Suppressor macrophage treated with lipopolysaccharide for 4 hours (primary cell): Measurements from ENCODE around the gene PTPN7.
"Not testable (repeated sequence)": the region's sequence is repeated elsewhere in the genome, so short reads cannot be mapped to it uniquely, and the experiment has no call there.

ENCODE experiments used
- DNase-seq: peaks from one replicate; pipeline ENCODE4 v3.0.0-alpha.2; 2020

The PTPN7 gene

DNA sequence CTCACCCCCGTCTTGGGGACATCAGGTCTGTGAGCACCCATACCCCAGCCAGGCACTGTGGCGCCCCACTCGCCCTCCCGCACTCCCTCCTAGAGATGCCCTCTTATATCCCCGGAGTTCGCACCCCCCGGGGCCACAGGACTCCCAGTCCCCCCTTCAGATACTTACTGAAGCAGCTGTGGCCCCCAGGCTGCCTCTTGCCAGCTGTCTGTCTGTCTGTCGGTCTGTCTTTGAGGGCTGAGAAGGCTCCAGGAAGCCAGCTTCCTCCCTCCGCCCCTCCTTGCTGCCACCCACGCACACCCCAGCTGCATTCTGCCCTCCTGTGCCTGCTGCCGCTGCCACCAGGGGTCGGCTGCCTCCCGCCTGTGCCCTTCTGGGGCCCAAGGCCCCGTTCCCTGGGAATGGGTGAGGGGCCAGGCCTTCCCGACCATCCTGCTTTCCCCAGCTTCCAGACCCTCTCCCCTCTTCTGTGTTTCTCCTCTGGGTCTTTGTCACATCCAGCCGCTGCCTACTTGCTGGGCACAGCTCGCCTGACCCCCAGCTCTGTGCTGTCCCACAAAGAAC lies at the start of gene PTPN7:
PTPN7 (minus strand) TSS at position 226 of the 564 bp plus-strand sequence. CDS start 1,200 bp downstream, outside the sequence.
- DNase-seq: peak; percentile 82

DNA sequence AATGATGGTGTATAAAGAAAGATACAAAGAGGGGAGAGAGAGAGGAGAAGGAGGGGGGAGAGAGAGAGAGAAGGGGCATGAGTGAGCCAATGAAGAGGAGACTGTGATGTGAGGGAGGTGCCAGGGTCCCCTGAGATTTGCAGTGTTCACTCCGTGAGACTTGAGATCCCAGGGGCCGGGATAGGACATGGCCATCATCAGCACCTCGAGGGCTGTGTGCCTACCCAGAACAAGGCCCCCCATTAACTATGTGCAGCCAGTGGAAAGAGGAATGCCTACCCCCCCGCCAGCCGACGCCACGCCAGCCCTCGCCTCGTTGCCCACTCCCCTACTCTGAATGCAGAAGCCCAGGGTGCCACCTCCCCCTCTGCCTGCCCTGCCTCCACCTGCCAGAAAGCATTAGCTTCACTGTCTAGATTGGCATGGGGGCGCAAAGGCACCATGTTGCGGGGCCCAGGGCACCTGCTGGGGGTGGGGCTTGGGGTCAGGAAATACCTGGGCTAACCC lies 48.0 kb upstream of the PTPN7 start:
- no peak for DNase-seq

GRCh38 chr1:202207292-202207691 lies 46.9 kb upstream of the PTPN7 start:
- DNase-seq: no peak

- peak; percentile 33 for DNase-seq
Measured at GRCh38 chr1:202205523-202206190, 45.3 kb upstream of the PTPN7 start.

GRCh38 chr1:202204065-202204464 lies 43.7 kb upstream of the PTPN7 start:
- no peak for DNase-seq

- DNase-seq: no peak
Measured at GRCh38 chr1:202203238-202204039, 43.0 kb upstream of the PTPN7 start.

DNA sequence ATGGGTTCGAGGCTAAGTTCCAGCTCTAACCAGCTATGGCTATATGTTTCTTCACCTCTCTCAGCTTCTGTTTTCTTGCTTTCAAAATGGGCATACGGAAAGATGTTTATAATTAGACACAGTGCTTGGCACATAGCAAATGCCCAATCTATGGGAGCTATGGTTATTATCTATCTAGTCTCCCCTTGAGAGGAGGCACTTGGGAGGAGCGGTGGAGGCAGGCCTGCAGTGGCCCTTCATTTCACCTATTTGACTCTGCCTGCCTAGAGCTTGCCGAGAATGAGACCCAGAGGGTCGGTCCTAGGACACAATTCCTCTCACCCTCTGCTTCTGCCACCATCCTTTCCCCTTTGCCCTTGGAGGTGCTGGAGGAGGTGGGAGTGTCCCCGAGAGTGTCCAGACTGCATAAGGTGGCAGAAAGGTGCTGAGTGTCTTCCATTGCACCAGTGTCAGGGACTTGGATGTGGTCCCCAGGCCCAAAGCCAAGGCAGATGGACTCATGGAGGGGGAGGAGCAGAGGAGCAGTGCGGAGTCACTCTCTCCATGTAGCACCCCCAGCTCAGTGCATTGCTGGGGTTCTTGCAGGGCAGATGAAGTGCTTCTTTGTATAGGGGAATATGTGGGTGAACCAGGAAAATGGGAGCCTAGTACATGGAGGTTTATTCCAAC lies 42.2 kb upstream of the PTPN7 start:
- DNase-seq: no peak

DNA sequence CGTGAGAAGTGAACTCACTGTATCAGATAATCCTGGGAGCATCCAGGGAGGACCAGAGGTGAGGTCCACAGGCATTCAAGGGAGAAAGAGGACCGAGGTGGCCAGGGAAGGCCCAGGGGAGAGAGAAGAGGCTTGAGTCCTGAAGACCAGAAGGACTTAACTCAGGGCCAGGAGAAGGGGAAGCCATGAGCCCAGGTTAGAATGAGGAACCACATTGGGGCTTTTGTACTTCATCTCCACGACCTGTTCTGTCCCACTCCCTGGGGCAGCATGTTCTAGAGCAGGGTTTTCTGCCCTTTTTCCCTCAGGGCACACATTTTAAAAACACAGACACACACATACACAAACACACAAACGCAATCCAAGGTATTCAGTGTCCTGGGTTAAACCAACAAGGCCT lies 41.6 kb upstream of the PTPN7 start:
- DNase-seq: no peak

DNA sequence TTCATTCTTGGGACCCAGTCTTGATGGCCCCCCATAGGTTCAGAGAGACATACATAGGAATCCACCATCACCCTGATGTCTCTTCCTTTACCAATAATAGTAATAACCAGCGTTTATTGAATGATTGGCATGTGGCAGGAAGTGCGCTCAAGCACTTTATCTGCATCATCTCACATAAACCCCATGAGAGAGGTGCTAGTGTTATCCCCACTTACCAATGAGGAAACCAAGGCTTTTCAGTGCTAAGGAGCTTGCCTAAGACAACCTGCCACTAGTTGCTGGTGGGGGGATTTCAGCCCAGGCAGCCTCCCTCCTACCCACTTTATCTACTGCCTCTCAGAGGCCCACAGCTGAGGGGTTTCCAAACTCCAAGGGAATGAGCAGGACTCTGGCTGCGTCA lies 40.9 kb upstream of the PTPN7 start:
- DNase-seq: no peak

DNA sequence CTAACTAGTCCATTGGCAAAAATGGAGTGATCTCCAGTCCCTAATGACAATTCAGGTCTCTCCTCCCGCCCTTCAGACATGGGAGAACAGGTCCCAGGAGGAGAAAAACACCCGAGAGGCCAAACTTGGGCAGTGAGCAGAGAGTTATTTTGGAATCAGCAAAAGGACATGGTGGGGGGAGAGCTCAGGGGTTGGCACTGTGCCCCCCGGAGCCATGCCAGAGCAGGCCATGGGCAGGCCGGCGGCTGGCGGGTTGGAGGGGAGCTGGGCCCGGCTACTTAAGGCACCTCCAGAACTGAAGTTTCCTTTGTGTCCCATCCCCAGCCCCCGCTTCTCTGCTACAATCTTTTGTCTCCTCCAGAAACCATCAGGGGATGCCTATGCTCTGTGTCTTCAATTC lies 40.3 kb upstream of the PTPN7 start:
- DNase-seq: no peak

- no peak for DNase-seq
Measured at GRCh38 chr1:202200112-202200548, 39.7 kb upstream of the PTPN7 start.

GRCh38 chr1:202199040-202199889 lies 38.9 kb upstream of the PTPN7 start:
- no peak for DNase-seq

DNA sequence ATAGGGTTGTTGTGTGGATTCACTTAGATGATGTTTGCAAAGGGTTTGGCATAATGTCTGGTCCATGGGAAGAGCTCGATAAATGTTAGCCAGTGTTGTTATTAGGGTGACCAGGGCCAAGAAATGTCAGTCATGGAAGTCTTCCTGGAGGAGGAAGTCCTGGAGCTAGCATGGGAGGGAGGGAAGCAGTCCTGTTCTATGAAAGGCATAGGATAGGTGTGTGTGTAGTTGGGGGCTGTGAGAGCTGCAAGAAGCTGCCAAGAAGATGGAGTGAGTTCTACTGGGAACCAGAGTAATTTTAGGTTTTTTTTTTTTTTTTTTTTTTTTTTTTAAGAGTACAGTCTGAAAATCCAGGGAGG lies 37.9 kb upstream of the PTPN7 start:
- no peak for DNase-seq

- no peak for DNase-seq
Measured at GRCh38 chr1:202197653-202198365, 37.4 kb upstream of the PTPN7 start.

GRCh38 chr1:202194328-202194648 lies 33.9 kb upstream of the PTPN7 start:
- DNase-seq: no peak

DNA sequence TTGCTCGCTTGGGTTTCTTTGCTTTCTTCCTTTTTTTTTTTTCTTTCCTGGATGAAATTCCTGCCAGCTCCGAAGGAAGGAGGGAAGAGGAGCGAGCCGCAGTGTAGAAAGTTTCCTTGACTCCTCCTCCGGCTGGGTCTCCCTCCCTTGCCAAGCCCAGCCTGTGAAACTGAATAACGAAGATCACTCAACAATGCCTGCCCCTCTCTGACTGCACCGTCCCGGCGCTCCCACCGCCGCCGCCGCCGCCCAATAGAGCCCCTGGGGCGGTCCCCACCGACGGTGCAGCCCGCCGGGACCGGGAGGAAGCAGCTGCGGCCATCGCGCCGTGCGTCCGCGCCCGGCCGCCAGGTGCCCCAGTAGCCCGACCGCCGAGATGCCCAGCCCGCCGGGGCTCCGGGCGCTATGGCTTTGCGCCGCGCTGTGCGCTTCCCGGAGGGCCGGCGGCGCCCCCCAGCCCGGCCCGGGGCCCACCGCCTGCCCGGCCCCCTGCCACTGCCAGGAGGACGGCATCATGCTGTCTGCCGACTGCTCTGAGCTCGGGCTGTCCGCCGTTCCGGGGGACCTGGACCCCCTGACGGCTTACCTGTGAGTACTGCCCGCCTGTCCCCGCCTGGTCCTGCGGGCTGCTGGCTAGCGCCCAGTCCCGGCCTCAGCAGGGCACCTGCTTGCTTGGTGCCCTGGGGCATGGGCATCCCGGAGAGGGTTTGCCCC lies 33.4 kb upstream of the PTPN7 start, which contains the start of gene LGR6:
LGR6 (plus strand) TSS at position 186 of the 714 bp plus-strand sequence; CDS start at position 377, 191 bp downstream.
- DNase-seq: no peak

- DNase-seq: peak; percentile 61
Measured at GRCh38 chr1:202192770-202193613, 32.6 kb upstream of the PTPN7 start.

- DNase-seq: not testable (repeated sequence)
Measured at GRCh38 chr1:202191391-202191790, 31.0 kb upstream of the PTPN7 start.

GRCh38 chr1:202189918-202190715 lies 29.7 kb upstream of the PTPN7 start:
- no peak for DNase-seq
